HepG2 (cell line): ENCODE measurements around the gene LINC00237. TPM values are rescaled to one million over a fixed set of nuclear protein-coding genes. Genes with fewer than 3 reads are reported as not detected.

Source experiments
- ATAC-seq: fragments of 200-7000 bp; cut with Tn5 transposase; 3 replicates; pipeline ENCODE4 v1.9.1; 2020; ENCODE audit warnings: mild to moderate bottlenecking, moderate library complexity
- BruUV-seq: library from RNA; stranded (reverse); fragments of 400-500 nt; replicated peaks from 2 replicates; lab custom pipeline; 2021; lab: Mats Ljungman, UMichigan
- CTCF ChIA-PET: fragments of 300-600 bp; formaldehyde crosslinking; extraction: SDS; loops from one replicate; lab custom pipeline; 2021; ENCODE audit warnings: low total read pairs, inconsistent platforms, low intra/inter-chr PET ratio; lab: Yijun Ruan, JAX
- POLR2A ChIA-PET: fragments of 350-600 bp; sonication (Branson Sonifier 250); formaldehyde crosslinking; loops from one replicate; lab custom pipeline; 2020; ENCODE audit warnings: antibody characterized with exemption, inconsistent platforms; lab: Yijun Ruan, JAX
- DNase-seq: peaks from one replicate; pipeline ENCODE4 v3.0.0-alpha.2; 2015; ENCODE audit warnings: low spot score
- FAIRE-seq: peaks from 3 replicates; lab custom pipeline; 2011; peaks lifted over from hg19 to GRCh38; lab: Jason Lieb, UNC
- H2AFZ ChIP-seq: one replicate; pipeline ENCODE4 v1.6.1; 2011; ENCODE audit warnings: low read length, inconsistent platforms
- H3K27ac ChIP-seq: fragments of 300-600 bp; 3 replicates; pipeline ENCODE4 v1.8.0; 2011; ENCODE audit warnings: mixed run types, mild to moderate bottlenecking, mixed read lengths, low read length, inconsistent platforms; ENCODE audit not compliant: insufficient read depth; ENCODE audit errors: extremely low read length
- H3K27me3 ChIP-seq, 2 experiments: fragments of 200-600 bp in 1 of 2; 2 replicates in 1 of 2; 3 replicates in 1 of 2; pipeline versions ENCODE4 v1.6.0 to v1.8.0; 2011; ENCODE audit warnings: low read length in 2 of 2, mild to moderate bottlenecking in 2 of 2, moderate library complexity in 2 of 2, inconsistent platforms in 1 of 2; ENCODE audit not compliant: insufficient read depth in 2 of 2, control insufficient read depth in 1 of 2
- H3K36me3 ChIP-seq, 2 experiments: fragments of 200-600 bp in 1 of 2; replicated peaks in 1 of 2; 2 replicates in 1 of 2; 3 replicates in 1 of 2; pipeline versions ENCODE4 v1.5.1 to v1.8.0; 2011; ENCODE audit warnings: low read length in 2 of 2, inconsistent platforms in 1 of 2; ENCODE audit not compliant: insufficient read depth in 2 of 2, control insufficient read depth in 1 of 2
- H3K4me1 ChIP-seq: 2 replicates; pipeline ENCODE4 v1.5.1; 2012; ENCODE audit warnings: low read length, inconsistent platforms; ENCODE audit not compliant: insufficient read depth
- H3K4me2 ChIP-seq: 2 replicates; pipeline ENCODE4 v1.6.0; 2011; ENCODE audit warnings: low read depth, low read length, inconsistent platforms
- H3K4me3 ChIP-seq, 3 experiments: fragments of 200-600 bp in 1 of 3; sonication (generic), shearing (Covaris generic) in 1 of 3; replicated peaks in 1 of 3; 2 replicates each; pipeline ENCODE4 v1.5.1; 2011 to 2016; ENCODE audit warnings: low read length in 3 of 3, inconsistent platforms in 2 of 3, low read depth in 2 of 3, mild to moderate bottlenecking in 2 of 3, control low read depth in 1 of 3, mixed read lengths in 1 of 3; ENCODE audit not compliant: insufficient read depth in 1 of 3
- H3K79me2 ChIP-seq: one replicate; pipeline ENCODE4 v1.6.1; 2011; ENCODE audit warnings: low read length, inconsistent platforms; ENCODE audit not compliant: insufficient read depth
- H3K9ac ChIP-seq: 2 replicates; pipeline ENCODE4 v1.6.0; 2011; ENCODE audit warnings: mild to moderate bottlenecking, low read depth, low read length, inconsistent platforms; ENCODE audit not compliant: insufficient read depth
- H3K9me3 ChIP-seq: 2 replicates; pipeline ENCODE4 v1.5.1; 2012; ENCODE audit warnings: mild to moderate bottlenecking, low read length
- H4K20me1 ChIP-seq: 2 replicates; pipeline ENCODE4 v1.6.0; 2011; ENCODE audit warnings: inconsistent platforms, mild to moderate bottlenecking, low read length, moderate library complexity; ENCODE audit not compliant: insufficient read depth
- HNF4A ChIP-seq: sonication (generic); formaldehyde crosslinking; IDR thresholded peaks from 2 replicates; pipeline ENCODE4 v1.4.0; 2020; ENCODE audit warnings: missing genetic modification reagents
- HNF4G ChIP-seq, 2 experiments: sonication (generic) in 1 of 2; formaldehyde crosslinking in 1 of 2; IDR thresholded peaks; 2 replicates each; pipeline versions ENCODE4 v1.4.0 to v1.6.1; 2011 to 2020; ENCODE audit warnings: borderline replicate concordance in 2 of 2, low read depth in 2 of 2, mild to moderate bottlenecking in 2 of 2, low read length in 1 of 2, missing genetic modification reagents in 1 of 2, moderate library complexity in 1 of 2
- KAT7 ChIP-seq: IDR thresholded peaks from 2 replicates; pipeline ENCODE4 v1.6.1; 2018; ENCODE audit warnings: borderline replicate concordance, missing compliant biosample characterization
- MTA3 ChIP-seq: sonication (generic); formaldehyde crosslinking; IDR thresholded peaks from 2 replicates; pipeline ENCODE4 v1.4.0; 2020; ENCODE audit warnings: missing genetic modification reagents
- NFE2 ChIP-seq: sonication (generic); formaldehyde crosslinking; IDR thresholded peaks from 2 replicates; pipeline ENCODE4 v1.4.0; 2020; ENCODE audit warnings: missing genetic modification reagents
- NFIB ChIP-seq: sonication (generic); formaldehyde crosslinking; IDR thresholded peaks from 2 replicates; pipeline ENCODE4 v1.9.0; 2021; ENCODE audit warnings: missing genetic modification reagents, mild to moderate bottlenecking, borderline replicate concordance
- ZFAT ChIP-seq: sonication (generic); formaldehyde crosslinking; conservative IDR thresholded peaks from 2 replicates; pipeline ENCODE4 v1.8.1; 2023; ENCODE audit warnings: missing genetic modification reagents, inconsistent platforms
- WGBS: methylation state at CpG from one replicate; pipeline ENCODE4 v1.1.6; 2017; ENCODE audit warnings: low lambda C conversion rate; 5-methylcytosine and 5-hydroxymethylcytosine counted together
- in situ Hi-C: cut with HindIII; loops from 2 replicates; pipeline ENCODE4 v1.10.0; 2017; ENCODE audit warnings: low pct_unique_long_range_greater_than_20kb; ENCODE audit not compliant: extremely low pct_ligation_motif_present
- intact Hi-C: fragments of 100-400 bp; cut with micrococcal nuclease; formaldehyde crosslinking; loops from one replicate; pipeline ENCODE4 v1.10.0; 2022; ENCODE audit not compliant: unreplicated experiment
- polyA plus RNA-seq, 8 experiments: library from polyadenylated mRNA; depleted of rRNA in 3 of 8; stranded (reverse) in 7 of 8; unstranded in 1 of 8; fragments of >200 nt; fragmentation: Illumina TruSeq in 4 of 8; extraction: Trizol in 4 of 8; gene quantifications; 2 replicates each; pipeline versions ENCODE4 v1.2.1 to v1.2.3, GENCODE V29; 2011 to 2016; ENCODE audit warnings: low read depth in 4 of 8, missing spikeins in 1 of 8, mixed read lengths in 1 of 8; ENCODE audit not compliant: insufficient read depth in 1 of 8
- total RNA-seq, 5 experiments: library from RNA; depleted of rRNA; stranded (reverse); fragments of >200 nt; fragmentation: Illumina TruSeq; extraction: Trizol; gene quantifications; 2 replicates each; pipeline ENCODE4 v1.2.3, GENCODE V29; 2016; ENCODE audit warnings: low read depth in 1 of 5

LINC00237 gene
- total and polyA plus RNA-seq, 2 of the 13 experiments (the other 11 are each of a cell fraction or from before 2014, with no cell fraction given) = not detected

GRCh38 chr20:21099751-21100577 is 6.2 kb downstream of the LINC00237 start:
- Histone ChIP-seq H4K20me1 (no peaks in the 10 kb centered on the region), H2AFZ (no peak overlapping the region), H3K27me3 (no peaks in the 10 kb centered on the region), H3K27ac (no peak overlapping the region), H3K9ac (no peak overlapping the region), H3K4me3 (no peak overlapping the region), H3K9me3 (no peaks in the 10 kb centered on the region)
- BruUV-seq = no TSS peak
- DNase-seq (no peak), ATAC-seq (no peak), FAIRE-seq (no peak)
- in situ Hi-C loops = no loop called here
- ChIA-PET POLR2A (no interaction called here), CTCF (no interaction called here)
- intact Hi-C loops = loop anchor here (5.0 kb wide), 1 partner anchor 37 kb away; no protein-coding TSS in a partner anchor
- TF ChIP-seq ZFAT (CRISPR knock-in tag) (no peak), NFE2 (CRISPR knock-in tag) (no peak), NFIB (CRISPR knock-in tag) (no peak), MTA3 (no peak), KAT7 (CRISPR knock-in tag) (no peak), HNF4G (IDR thresholded peaks at IDR 0.05; ENCODE audit: borderline replicate concordance, low read depth, low read length) (no peak), HNF4G (CRISPR knock-in tag; IDR thresholded peaks at IDR 0.05; ENCODE audit: borderline replicate concordance, low read depth) (no peak), HNF4A (CRISPR knock-in tag) (no peak)
- TF ChIP-seq, all 625 proteins: peak for 0
- no peaks in the 10 kb centered on the region for H3K79me2 ChIP-seq
- H3K4me2 ChIP-seq = no peak overlapping the region
- 89% methylated on average over 46 of the region's 46 CpGs for WGBS
- peaks cover 36% of the 10 kb centered on the region for H3K4me1 ChIP-seq
- H3K36me3 ChIP-seq = no peaks in the 10 kb centered on the region
